Measurements from ENCODE around the gene IDE. TPM values are rescaled to one million over a fixed set of nuclear protein-coding genes. Genes with fewer than 3 reads are reported as not detected.

IDE gene
- total and polyA plus RNA-seq, 10 of the 15 experiments (the other 5 are each of a cell fraction or from before 2014, with no cell fraction given): 11.6 to 54.5 (median 33.6) TPM

DNA sequence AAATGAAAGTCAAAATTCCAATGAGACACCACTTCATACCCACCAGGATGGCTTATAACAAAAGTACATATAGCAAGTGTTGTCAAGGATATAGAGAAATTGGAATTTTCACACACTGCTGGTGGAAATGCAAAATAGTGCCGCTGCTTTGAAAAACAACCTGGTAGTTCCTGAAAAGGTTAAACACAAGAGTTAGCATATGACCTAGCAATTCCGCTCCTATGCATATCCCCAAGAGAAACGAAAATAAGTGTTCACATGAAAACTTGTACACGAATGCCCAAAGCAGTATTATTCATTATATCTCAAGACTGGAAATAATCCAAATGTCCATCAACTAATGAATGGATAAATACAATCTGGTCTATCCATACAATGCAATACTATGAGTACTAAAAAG is 14.8 kb downstream of the IDE start:
- DNase-seq (ENCODE audit: low read depth, low spot score) (no peak), FAIRE-seq (no peak), ATAC-seq (no peak)
- Histone ChIP-seq H3K9me3 (replicated peaks; ENCODE audit: control insufficient read depth, insufficient read depth, low read length) (peaks cover 7% of the 10 kb centered on the region), H3K4me3 (no peak overlapping the region), H2AFZ (ENCODE audit: control insufficient read depth, low read depth, low read length) (no peak overlapping the region), H3K36me3 (ENCODE audit: control insufficient read depth in 2 of 2, insufficient read depth in 2 of 2, low read length in 1 of 2) (peaks cover 3 to 16% of the 10 kb centered on the region in 2 experiments; a peak in 3 of 4 replicates), H3K4me1 (ENCODE audit: control insufficient read depth, insufficient read depth, low read length) (no peaks in the 10 kb centered on the region), H3K27me3 (replicated peaks in 1 of 2; ENCODE audit: control insufficient read depth in 2 of 2, insufficient read depth in 2 of 2, low read length in 1 of 2) (no peaks in the 10 kb centered on the region), H3K79me2 (ENCODE audit: control insufficient read depth, insufficient read depth, low read length) (peaks cover 3% of the 10 kb centered on the region), H4K20me1 (ENCODE audit: control insufficient read depth, insufficient read depth) (no peaks in the 10 kb centered on the region), H3K27ac (ENCODE audit: control insufficient read depth, insufficient read depth) (no peak overlapping the region), H3K4me2 (ENCODE audit: control insufficient read depth, insufficient read depth) (no peak overlapping the region), H3K9ac (ENCODE audit: control insufficient read depth, insufficient read depth, low read length) (no peak overlapping the region)
- in situ Hi-C loops (cut with MboI) (no loop called here), intact Hi-C loops (cut with micrococcal nuclease; ENCODE audit: unreplicated experiment) (no loop called here)
- 98% methylated on average over 4 of the region's 4 CpGs for WGBS (ENCODE audit: insufficient coverage, insufficient replicate concordance, low lambda C conversion rate, missing lambda C conversion rate)
- ChIA-PET RAD21 (ENCODE audit: unreplicated experiment) (no interaction called here), SMC1A (ENCODE audit: uncharacterized antibody, unreplicated experiment) (no interaction called here), CTCF (no interaction called here), POLR2A (no interaction called here)
- BruUV-seq (replicated peaks): no TSS peak
- TF ChIP-seq CBX3 (IDR thresholded peaks at IDR 0.05; ENCODE audit: borderline replicate concordance, low read depth): no peak
- TF ChIP-seq, protein P1, sequence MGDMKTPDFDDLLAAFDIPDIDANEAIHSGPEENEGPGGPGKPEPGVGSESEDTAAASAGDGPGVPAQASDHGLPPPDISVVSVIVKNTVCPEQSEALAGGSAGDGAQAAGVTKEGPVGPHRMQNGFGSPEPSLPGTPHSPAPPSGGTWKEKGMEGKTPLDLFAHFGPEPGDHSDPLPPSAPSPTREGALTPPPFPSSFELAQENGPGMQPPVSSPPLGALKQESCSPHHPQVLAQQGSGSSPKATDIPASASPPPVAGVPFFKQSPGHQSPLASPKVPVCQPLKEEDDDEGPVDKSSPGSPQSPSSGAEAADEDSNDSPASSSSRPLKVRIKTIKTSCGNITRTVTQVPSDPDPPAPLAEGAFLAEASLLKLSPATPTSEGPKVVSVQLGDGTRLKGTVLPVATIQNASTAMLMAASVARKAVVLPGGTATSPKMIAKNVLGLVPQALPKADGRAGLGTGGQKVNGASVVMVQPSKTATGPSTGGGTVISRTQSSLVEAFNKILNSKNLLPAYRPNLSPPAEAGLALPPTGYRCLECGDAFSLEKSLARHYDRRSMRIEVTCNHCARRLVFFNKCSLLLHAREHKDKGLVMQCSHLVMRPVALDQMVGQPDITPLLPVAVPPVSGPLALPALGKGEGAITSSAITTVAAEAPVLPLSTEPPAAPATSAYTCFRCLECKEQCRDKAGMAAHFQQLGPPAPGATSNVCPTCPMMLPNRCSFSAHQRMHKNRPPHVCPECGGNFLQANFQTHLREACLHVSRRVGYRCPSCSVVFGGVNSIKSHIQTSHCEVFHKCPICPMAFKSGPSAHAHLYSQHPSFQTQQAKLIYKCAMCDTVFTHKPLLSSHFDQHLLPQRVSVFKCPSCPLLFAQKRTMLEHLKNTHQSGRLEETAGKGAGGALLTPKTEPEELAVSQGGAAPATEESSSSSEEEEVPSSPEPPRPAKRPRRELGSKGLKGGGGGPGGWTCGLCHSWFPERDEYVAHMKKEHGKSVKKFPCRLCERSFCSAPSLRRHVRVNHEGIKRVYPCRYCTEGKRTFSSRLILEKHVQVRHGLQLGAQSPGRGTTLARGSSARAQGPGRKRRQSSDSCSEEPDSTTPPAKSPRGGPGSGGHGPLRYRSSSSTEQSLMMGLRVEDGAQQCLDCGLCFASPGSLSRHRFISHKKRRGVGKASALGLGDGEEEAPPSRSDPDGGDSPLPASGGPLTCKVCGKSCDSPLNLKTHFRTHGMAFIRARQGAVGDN (IDR thresholded peaks at IDR 0.05): no peak
- no peak for TF ChIP-seq BMI1 (IDR thresholded peaks at IDR 0.05; ENCODE audit: borderline replicate concordance)
- TF ChIP-seq SPI1 (IDR thresholded peaks at IDR 0.05; ENCODE audit: borderline replicate concordance, insufficient read depth, low read depth, low read length): no peak
- TF ChIP-seq, protein P2, sequence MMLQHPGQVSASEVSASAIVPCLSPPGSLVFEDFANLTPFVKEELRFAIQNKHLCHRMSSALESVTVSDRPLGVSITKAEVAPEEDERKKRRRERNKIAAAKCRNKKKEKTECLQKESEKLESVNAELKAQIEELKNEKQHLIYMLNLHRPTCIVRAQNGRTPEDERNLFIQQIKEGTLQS (IDR thresholded peaks at IDR 0.05; ENCODE audit: borderline replicate concordance, extremely low read depth, low read depth, low read length): no peak
- TF ChIP-seq, protein P3, sequence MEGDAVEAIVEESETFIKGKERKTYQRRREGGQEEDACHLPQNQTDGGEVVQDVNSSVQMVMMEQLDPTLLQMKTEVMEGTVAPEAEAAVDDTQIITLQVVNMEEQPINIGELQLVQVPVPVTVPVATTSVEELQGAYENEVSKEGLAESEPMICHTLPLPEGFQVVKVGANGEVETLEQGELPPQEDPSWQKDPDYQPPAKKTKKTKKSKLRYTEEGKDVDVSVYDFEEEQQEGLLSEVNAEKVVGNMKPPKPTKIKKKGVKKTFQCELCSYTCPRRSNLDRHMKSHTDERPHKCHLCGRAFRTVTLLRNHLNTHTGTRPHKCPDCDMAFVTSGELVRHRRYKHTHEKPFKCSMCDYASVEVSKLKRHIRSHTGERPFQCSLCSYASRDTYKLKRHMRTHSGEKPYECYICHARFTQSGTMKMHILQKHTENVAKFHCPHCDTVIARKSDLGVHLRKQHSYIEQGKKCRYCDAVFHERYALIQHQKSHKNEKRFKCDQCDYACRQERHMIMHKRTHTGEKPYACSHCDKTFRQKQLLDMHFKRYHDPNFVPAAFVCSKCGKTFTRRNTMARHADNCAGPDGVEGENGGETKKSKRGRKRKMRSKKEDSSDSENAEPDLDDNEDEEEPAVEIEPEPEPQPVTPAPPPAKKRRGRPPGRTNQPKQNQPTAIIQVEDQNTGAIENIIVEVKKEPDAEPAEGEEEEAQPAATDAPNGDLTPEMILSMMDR (IDR thresholded peaks at IDR 0.05 in 2 of 3, conservative IDR thresholded peaks at IDR 0.05 in 1 of 3; ENCODE audit: control insufficient read depth in 2 of 3, extremely low read depth in 1 of 3, insufficient read depth in 1 of 3, low read depth in 3 of 3, low read length in 3 of 3): no peak
- TF ChIP-seq, protein P4, sequence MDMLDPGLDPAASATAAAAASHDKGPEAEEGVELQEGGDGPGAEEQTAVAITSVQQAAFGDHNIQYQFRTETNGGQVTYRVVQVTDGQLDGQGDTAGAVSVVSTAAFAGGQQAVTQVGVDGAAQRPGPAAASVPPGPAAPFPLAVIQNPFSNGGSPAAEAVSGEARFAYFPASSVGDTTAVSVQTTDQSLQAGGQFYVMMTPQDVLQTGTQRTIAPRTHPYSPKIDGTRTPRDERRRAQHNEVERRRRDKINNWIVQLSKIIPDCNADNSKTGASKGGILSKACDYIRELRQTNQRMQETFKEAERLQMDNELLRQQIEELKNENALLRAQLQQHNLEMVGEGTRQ (IDR thresholded peaks at IDR 0.05; ENCODE audit: borderline replicate concordance, low read depth, low read length): no peak
- no peak for TF ChIP-seq FOXK2 (IDR thresholded peaks at IDR 0.05)
- TF ChIP-seq HDAC6 (IDR thresholded peaks at IDR 0.05; ENCODE audit: unreplicated experiment): no peak
- TF ChIP-seq PAX8 (IDR thresholded peaks at IDR 0.05): no peak
- no peak for TF ChIP-seq SP1 (IDR thresholded peaks at IDR 0.05; ENCODE audit: low read depth, low read length)
- no peak for TF ChIP-seq ZNF622 (IDR thresholded peaks at IDR 0.05)
- no peak for TF ChIP-seq CHD1 (IDR thresholded peaks at IDR 0.05; ENCODE audit: low read depth, low read length)

Measured in GM12878 (cell line).